Panc1 (cell line): ENCODE data around the gene SLC12A8. TPM values are rescaled to one million over a fixed set of nuclear protein-coding genes. Genes with fewer than 3 reads are reported as not detected.
A peak's percentile ranks its signal among the peaks of the same experiment; 100 is the strongest.

Experiments
- ATAC-seq: fragments of 200-7000 bp; cut with Tn5 transposase; 2 replicates; pipeline ENCODE4 v1.9.1; 2020; ENCODE audit warnings: mild to moderate bottlenecking, moderate library complexity
- BruUV-seq: library from RNA; stranded (reverse); fragments of 400-500 nt; replicated peaks from 2 replicates; lab custom pipeline; 2021; lab: Mats Ljungman, UMichigan
- CTCF ChIA-PET: fragments of 300-600 bp; sonication (Branson Sonifier 250); formaldehyde crosslinking; loops from one replicate; lab custom pipeline; 2022; ENCODE audit warnings: antibody characterized with exemption; lab: Charles Lee
- POLR2A ChIA-PET: fragments of 300-600 bp; sonication (Branson Sonifier 250); formaldehyde crosslinking; loops from one replicate; lab custom pipeline; 2022; ENCODE audit warnings: antibody characterized with exemption; lab: Charles Lee
- DNase-seq: peaks from one replicate; pipeline ENCODE4 v3.0.0-alpha.2; 2010; ENCODE audit warnings: low read depth, low spot score
- H3K27ac ChIP-seq: 2 replicates; pipeline ENCODE4 v1.5.1; 2011; ENCODE audit warnings: mild to moderate bottlenecking, low read length, inconsistent platforms
- H3K27me3 ChIP-seq: fragments of 200-500 bp; sonication (Bioruptor generic); 2 replicates; pipeline ENCODE4 v1.6.0; 2014; ENCODE audit warnings: low read length, inconsistent platforms; ENCODE audit not compliant: control insufficient read depth, insufficient read depth
- H3K36me3 ChIP-seq: fragments of 200-500 bp; sonication (Bioruptor generic); 2 replicates; pipeline ENCODE4 v1.5.1; 2014; ENCODE audit warnings: inconsistent platforms, mild to moderate bottlenecking, low read length, moderate library complexity; ENCODE audit not compliant: control insufficient read depth, insufficient read depth
- H3K4me1 ChIP-seq: 2 replicates; pipeline ENCODE4 v1.5.1; 2011; ENCODE audit warnings: inconsistent platforms, mild to moderate bottlenecking, low read length, moderate library complexity; ENCODE audit not compliant: control insufficient read depth, insufficient read depth
- H3K4me3 ChIP-seq, 2 experiments: 2 replicates each; pipeline ENCODE4 v1.5.1; 2011 to 2012; ENCODE audit warnings: low read depth in 2 of 2, low read length in 2 of 2, mild to moderate bottlenecking in 2 of 2, inconsistent platforms in 1 of 2, moderate library complexity in 1 of 2
- H3K9me3 ChIP-seq: fragments of 200-500 bp; sonication (Bioruptor generic); 2 replicates; pipeline ENCODE4 v1.5.1; 2014; ENCODE audit warnings: low read depth, mild to moderate bottlenecking, inconsistent platforms, low read length, moderate library complexity; ENCODE audit not compliant: control insufficient read depth, insufficient read depth
- CTCF ChIP-seq: fragments of 450-650 bp; IDR thresholded peaks from 2 replicates; pipeline ENCODE4 v1.5.1; 2017; ENCODE audit warnings: mild to moderate bottlenecking
- POLR2AphosphoS5 ChIP-seq: IDR thresholded peaks from 2 replicates; pipeline ENCODE4 v1.6.1; 2012; ENCODE audit warnings: mild to moderate bottlenecking, low read depth, low read length, moderate library complexity
- SIN3A ChIP-seq: IDR thresholded peaks from 2 replicates; pipeline ENCODE4 v1.6.1; 2012; ENCODE audit warnings: low read depth, mild to moderate bottlenecking, low read length, moderate library complexity, borderline replicate concordance; ENCODE audit not compliant: insufficient read depth
- TCF7L2 ChIP-seq: IDR thresholded peaks from 2 replicates; pipeline ENCODE4 v1.6.1; 2011; ENCODE audit warnings: mild to moderate bottlenecking, low read depth, low read length, inconsistent platforms
- in situ Hi-C: cut with HindIII; loops from 2 replicates; pipeline ENCODE4 v1.10.0; 2016; ENCODE audit warnings: low sequenced_read_pairs, low pct_unique_long_range_greater_than_20kb
- intact Hi-C: fragments of 100-400 bp; cut with micrococcal nuclease; formaldehyde crosslinking; loops from one replicate; pipeline ENCODE4 v1.10.0; 2022; ENCODE audit not compliant: unreplicated experiment
- total RNA-seq: library from RNA; stranded (reverse); gene quantifications from one replicate; pipeline ENCODE4 v1.2.1, GENCODE V29; 2021; ENCODE audit not compliant: unreplicated experiment
- TF ChIP-seq, protein P1 (sequence below), 2 experiments: IDR thresholded peaks; 2 replicates each; pipeline ENCODE4 v1.6.1; 2011 to 2012; ENCODE audit warnings: low read depth in 2 of 2, control low read depth in 1 of 2, low read length in 1 of 2, mild to moderate bottlenecking in 1 of 2, moderate library complexity in 1 of 2; ENCODE audit not compliant: insufficient read depth in 1 of 2

The SLC12A8 gene
- total RNA-seq, 1 experiment from 2014 or later = 7.0 TPM

- no TSS peak for BruUV-seq
- Histone ChIP-seq H3K27me3 (no peaks in the 10 kb centered on the region), H3K27ac (no peak overlapping the region), H3K9me3 (no peaks in the 10 kb centered on the region), H3K36me3 (no peaks in the 10 kb centered on the region), H3K4me3 (no peak overlapping the region), H3K4me1 (peaks cover 2% of the 10 kb centered on the region; the same call in 1 of the 2 replicates)
- ChIA-PET CTCF (no interaction called here), POLR2A (no interaction called here)
- ATAC-seq = no peak
- intact Hi-C loops (no loop called here), in situ Hi-C loops (no loop called here)
- no peak for DNase-seq
- TF ChIP-seq TCF7L2 (no peak), POLR2AphosphoS5 (no peak), CTCF (no peak)
- TF ChIP-seq, protein P1, sequence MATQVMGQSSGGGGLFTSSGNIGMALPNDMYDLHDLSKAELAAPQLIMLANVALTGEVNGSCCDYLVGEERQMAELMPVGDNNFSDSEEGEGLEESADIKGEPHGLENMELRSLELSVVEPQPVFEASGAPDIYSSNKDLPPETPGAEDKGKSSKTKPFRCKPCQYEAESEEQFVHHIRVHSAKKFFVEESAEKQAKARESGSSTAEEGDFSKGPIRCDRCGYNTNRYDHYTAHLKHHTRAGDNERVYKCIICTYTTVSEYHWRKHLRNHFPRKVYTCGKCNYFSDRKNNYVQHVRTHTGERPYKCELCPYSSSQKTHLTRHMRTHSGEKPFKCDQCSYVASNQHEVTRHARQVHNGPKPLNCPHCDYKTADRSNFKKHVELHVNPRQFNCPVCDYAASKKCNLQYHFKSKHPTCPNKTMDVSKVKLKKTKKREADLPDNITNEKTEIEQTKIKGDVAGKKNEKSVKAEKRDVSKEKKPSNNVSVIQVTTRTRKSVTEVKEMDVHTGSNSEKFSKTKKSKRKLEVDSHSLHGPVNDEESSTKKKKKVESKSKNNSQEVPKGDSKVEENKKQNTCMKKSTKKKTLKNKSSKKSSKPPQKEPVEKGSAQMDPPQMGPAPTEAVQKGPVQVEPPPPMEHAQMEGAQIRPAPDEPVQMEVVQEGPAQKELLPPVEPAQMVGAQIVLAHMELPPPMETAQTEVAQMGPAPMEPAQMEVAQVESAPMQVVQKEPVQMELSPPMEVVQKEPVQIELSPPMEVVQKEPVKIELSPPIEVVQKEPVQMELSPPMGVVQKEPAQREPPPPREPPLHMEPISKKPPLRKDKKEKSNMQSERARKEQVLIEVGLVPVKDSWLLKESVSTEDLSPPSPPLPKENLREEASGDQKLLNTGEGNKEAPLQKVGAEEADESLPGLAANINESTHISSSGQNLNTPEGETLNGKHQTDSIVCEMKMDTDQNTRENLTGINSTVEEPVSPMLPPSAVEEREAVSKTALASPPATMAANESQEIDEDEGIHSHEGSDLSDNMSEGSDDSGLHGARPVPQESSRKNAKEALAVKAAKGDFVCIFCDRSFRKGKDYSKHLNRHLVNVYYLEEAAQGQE (IDR thresholded peaks at IDR 0.05; ENCODE audit: insufficient read depth in 1 of 2, low read depth in 2 of 2, low read length in 1 of 2) = no peak
Observed at GRCh38 chr3:125187599-125187910, 25.0 kb downstream of the SLC12A8 start.

- TF ChIP-seq TCF7L2 (no peak), SIN3A (no peak)
- POLR2A ChIA-PET = no interaction called here
- Histone ChIP-seq H3K4me3 (no peak overlapping the region), H3K36me3 (no peaks in the 10 kb centered on the region), H3K9me3 (no peaks in the 10 kb centered on the region), H3K27ac (no peak overlapping the region), H3K27me3 (no peaks in the 10 kb centered on the region), H3K4me1 (no peaks in the 10 kb centered on the region; the same call in 1 of the 2 replicates)
- intact Hi-C loops (no loop called here), in situ Hi-C loops (no loop called here)
- CTCF ChIA-PET = no interaction called here
- ATAC-seq = peak; percentile 20; the same call in 1 of the 2 replicates
- BruUV-seq = no TSS peak
- DNase-seq = no peak
Observed at GRCh38 chr3:125186800-125187598, 25.5 kb downstream of the SLC12A8 start.

GRCh38 chr3:125186261-125186787 lies 26.2 kb downstream of the SLC12A8 start:
- DNase-seq = no peak
- H3K4me3 ChIP-seq = no peak overlapping the region
- no TSS peak for BruUV-seq
- CTCF ChIA-PET = no interaction called here
- H3K27ac ChIP-seq = no peak overlapping the region
- H3K36me3 ChIP-seq = no peaks in the 10 kb centered on the region
- no peaks in the 10 kb centered on the region for H3K9me3 ChIP-seq
- POLR2A ChIA-PET = no interaction called here
- TF ChIP-seq, protein P1 (IDR thresholded peaks at IDR 0.05; ENCODE audit: insufficient read depth in 1 of 2, low read depth in 2 of 2, low read length in 1 of 2) = no peak
- TF ChIP-seq SIN3A (no peak), TCF7L2 (no peak), CTCF (no peak), POLR2AphosphoS5 (no peak)
- no peaks in the 10 kb centered on the region for H3K4me1 ChIP-seq
- ATAC-seq = no peak
- in situ Hi-C loops (no loop called here), intact Hi-C loops (no loop called here)
- no peaks in the 10 kb centered on the region for H3K27me3 ChIP-seq
